Loucy (cell line): Measurements from ENCODE around the gene BPIFB3.

ENCODE experiments used
- H2AFZ ChIP-seq: fragments of 200-600 bp; sonication (generic); 2 replicates; pipeline ENCODE4 v1.6.0; 2016; ENCODE audit warnings: antibody characterized with exemption, mild to moderate bottlenecking, low read length, moderate library complexity
- H3F3A ChIP-seq: fragments of 200-600 bp; 2 replicates; pipeline ENCODE4 v1.6.0; 2016; ENCODE audit warnings: antibody characterized with exemption, low read depth, mild to moderate bottlenecking
- H3K27me3 ChIP-seq: fragments of 200-600 bp; sonication (generic); 2 replicates; pipeline ENCODE4 v1.6.1; 2014; ENCODE audit warnings: low read length, mild to moderate bottlenecking; ENCODE audit not compliant: insufficient read depth, poor library complexity, severe bottlenecking
- H3K36me3 ChIP-seq: fragments of 200-600 bp; sonication (generic); 2 replicates; pipeline ENCODE4 v1.6.1; 2016; ENCODE audit warnings: low read length; ENCODE audit not compliant: insufficient read depth
- H3K4me1 ChIP-seq: fragments of 200-600 bp; sonication (generic); 2 replicates; pipeline ENCODE4 v1.5.1; 2014; ENCODE audit warnings: low read length, mild to moderate bottlenecking; ENCODE audit not compliant: insufficient read depth, poor library complexity, severe bottlenecking
- H3K4me2 ChIP-seq: fragments of 200-600 bp; sonication (generic); 2 replicates; pipeline ENCODE4 v1.6.0; 2014; ENCODE audit warnings: antibody characterized with exemption, low read length, low read depth, mild to moderate bottlenecking; ENCODE audit not compliant: poor library complexity, severe bottlenecking
- H3K4me3 ChIP-seq: fragments of 200-600 bp; sonication (generic); 2 replicates; pipeline ENCODE4 v1.5.1; 2014; ENCODE audit warnings: low read length, mild to moderate bottlenecking, mixed read lengths; ENCODE audit not compliant: poor library complexity, severe bottlenecking
- H3K79me2 ChIP-seq: fragments of 200-600 bp; sonication (generic); 2 replicates; pipeline ENCODE4 v1.6.1; 2014; ENCODE audit warnings: low read length; ENCODE audit not compliant: insufficient read depth
- H3K9ac ChIP-seq: fragments of 200-600 bp; sonication (generic); 2 replicates; pipeline ENCODE4 v1.6.0; 2014; ENCODE audit warnings: mild to moderate bottlenecking, low read depth, low read length, moderate library complexity; ENCODE audit not compliant: poor library complexity, severe bottlenecking
- H3K9me2 ChIP-seq: fragments of 200-600 bp; sonication (generic); replicated peaks from 2 replicates; pipeline ENCODE4 v1.6.1; 2016; ENCODE audit warnings: low read depth, low read length, mixed read lengths
- H3K9me3 ChIP-seq: fragments of 200-600 bp; sonication (generic); 2 replicates; pipeline ENCODE4 v1.6.1; 2014; ENCODE audit warnings: mild to moderate bottlenecking, antibody characterized with exemption, low read length, low read depth; ENCODE audit not compliant: insufficient read depth
- H4K20me1 ChIP-seq: fragments of 200-600 bp; sonication (generic); 2 replicates; pipeline ENCODE4 v1.6.0; 2014; ENCODE audit warnings: antibody characterized with exemption, low read length, mild to moderate bottlenecking; ENCODE audit not compliant: insufficient read depth, poor library complexity, severe bottlenecking
- EZH2phosphoT487 ChIP-seq: fragments of 200-600 bp; IDR thresholded peaks from 2 replicates; pipeline ENCODE4 v1.6.1; 2018; ENCODE audit warnings: antibody characterized with exemption, mild to moderate bottlenecking, moderate library complexity, borderline replicate concordance
- TF ChIP-seq, protein P1 (sequence below): fragments of 200-600 bp; sonication (generic); conservative IDR thresholded peaks from 2 replicates; pipeline ENCODE4 v1.5.1; 2014; ENCODE audit warnings: mild to moderate bottlenecking, antibody characterized with exemption, low read length

The BPIFB3 gene

DNA sequence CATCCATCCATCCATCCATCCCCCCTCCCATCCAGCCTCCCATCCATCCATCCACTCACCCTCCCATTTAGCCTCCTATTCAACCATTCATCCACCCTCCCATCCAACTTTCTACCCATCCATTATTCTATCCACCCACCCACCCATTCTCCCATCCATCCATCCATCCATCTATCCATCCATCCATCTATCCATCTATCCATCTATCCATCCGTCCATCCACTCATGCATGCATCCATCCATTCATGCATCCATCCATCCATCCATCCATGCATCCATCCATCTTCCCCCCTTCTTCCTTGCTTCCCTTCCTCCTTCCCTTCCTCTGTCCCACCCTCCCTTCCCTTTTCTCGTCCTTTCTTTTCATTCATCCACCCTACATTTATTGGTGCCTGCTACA lies 21.0 kb downstream of the BPIFB3 start:
- Histone ChIP-seq H3K9me2 (no peaks in the 10 kb centered on the region), H3K36me3 (no peaks in the 10 kb centered on the region), H3K79me2 (no peaks in the 10 kb centered on the region), H4K20me1 (no peaks in the 10 kb centered on the region), H3K4me2 (no peak overlapping the region), H2AFZ (no peak overlapping the region), H3K9me3 (no peaks in the 10 kb centered on the region), H3K4me3 (no peak overlapping the region), H3K9ac (no peak overlapping the region), H3K27me3 (no peaks in the 10 kb centered on the region), H3F3A (no peaks in the 10 kb centered on the region), H3K4me1 (no peaks in the 10 kb centered on the region)
- TF ChIP-seq EZH2phosphoT487: no peak
- TF ChIP-seq, protein P1, sequence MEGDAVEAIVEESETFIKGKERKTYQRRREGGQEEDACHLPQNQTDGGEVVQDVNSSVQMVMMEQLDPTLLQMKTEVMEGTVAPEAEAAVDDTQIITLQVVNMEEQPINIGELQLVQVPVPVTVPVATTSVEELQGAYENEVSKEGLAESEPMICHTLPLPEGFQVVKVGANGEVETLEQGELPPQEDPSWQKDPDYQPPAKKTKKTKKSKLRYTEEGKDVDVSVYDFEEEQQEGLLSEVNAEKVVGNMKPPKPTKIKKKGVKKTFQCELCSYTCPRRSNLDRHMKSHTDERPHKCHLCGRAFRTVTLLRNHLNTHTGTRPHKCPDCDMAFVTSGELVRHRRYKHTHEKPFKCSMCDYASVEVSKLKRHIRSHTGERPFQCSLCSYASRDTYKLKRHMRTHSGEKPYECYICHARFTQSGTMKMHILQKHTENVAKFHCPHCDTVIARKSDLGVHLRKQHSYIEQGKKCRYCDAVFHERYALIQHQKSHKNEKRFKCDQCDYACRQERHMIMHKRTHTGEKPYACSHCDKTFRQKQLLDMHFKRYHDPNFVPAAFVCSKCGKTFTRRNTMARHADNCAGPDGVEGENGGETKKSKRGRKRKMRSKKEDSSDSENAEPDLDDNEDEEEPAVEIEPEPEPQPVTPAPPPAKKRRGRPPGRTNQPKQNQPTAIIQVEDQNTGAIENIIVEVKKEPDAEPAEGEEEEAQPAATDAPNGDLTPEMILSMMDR: no peak

DNA sequence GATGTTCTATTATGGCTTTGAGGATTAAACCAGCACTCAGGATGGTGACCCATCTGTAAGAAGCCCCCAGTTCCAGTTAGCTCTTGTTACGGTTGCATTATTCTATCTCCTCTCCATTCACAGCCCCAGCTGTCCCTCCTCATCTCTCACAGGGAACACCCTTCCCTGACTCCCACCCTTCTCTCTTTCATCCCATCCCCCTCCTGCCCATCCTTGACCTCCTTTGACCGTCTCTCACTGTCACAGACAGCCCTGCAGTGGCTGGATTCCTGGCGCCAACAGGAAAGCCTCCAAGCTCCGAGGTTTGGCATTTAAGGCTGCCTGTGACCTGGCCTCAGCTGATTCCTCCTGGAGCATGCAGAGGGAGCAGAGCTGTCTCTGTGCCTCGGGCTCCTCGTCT lies 21.6 kb downstream of the BPIFB3 start:
- Histone ChIP-seq H3K4me2 (no peak overlapping the region), H3K9ac (no peak overlapping the region), H3K27me3 (no peaks in the 10 kb centered on the region), H3K79me2 (no peaks in the 10 kb centered on the region), H3K4me1 (no peaks in the 10 kb centered on the region), H3K4me3 (no peak overlapping the region), H3K9me2 (no peaks in the 10 kb centered on the region), H3K9me3 (no peaks in the 10 kb centered on the region), H2AFZ (no peak overlapping the region), H3F3A (no peaks in the 10 kb centered on the region), H3K36me3 (no peaks in the 10 kb centered on the region), H4K20me1 (no peaks in the 10 kb centered on the region)
- TF ChIP-seq EZH2phosphoT487: no peak
- TF ChIP-seq, protein P1: no peak

DNA sequence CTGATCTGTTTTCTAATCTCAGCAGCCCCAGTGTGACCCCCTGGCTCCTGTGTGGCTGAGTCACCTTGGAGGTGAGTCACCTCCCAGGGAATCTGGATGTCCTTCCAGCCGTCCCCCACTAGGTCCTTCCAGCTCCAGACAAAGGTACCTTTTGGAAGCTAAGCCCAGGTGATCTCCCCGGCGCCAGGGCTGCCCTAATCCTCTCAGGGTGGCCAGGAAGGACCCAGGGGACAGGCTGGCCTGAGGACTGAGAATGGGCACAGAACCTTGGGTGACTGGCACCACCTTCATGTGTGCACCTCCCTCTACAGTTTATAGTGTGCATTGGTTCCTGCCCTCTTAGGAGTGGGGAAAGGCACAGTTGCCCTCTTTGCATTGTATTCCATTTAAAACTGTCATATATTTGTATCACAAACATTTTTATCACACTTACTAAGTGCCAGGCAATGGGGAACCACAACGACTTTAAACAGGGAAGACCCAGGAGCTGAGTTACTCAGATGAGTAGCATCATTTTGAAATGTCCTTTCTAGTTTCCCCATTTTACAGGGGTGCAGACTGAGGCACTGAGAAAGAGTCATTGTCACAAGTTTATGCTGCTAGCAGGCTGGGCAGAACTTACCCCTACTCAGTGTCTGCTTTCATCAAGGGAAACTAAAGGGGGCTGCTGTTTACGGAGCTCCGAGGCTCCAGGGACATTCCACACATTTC lies 23.1 kb downstream of the BPIFB3 start:
- TF ChIP-seq, protein P1: peak; percentile 82
- no peak for TF ChIP-seq EZH2phosphoT487
- Histone ChIP-seq H3K4me3 (no peak overlapping the region), H2AFZ (no peak overlapping the region), H3K9ac (no peak overlapping the region), H3F3A (no peaks in the 10 kb centered on the region), H3K4me1 (no peaks in the 10 kb centered on the region), H3K9me2 (no peaks in the 10 kb centered on the region), H3K36me3 (no peaks in the 10 kb centered on the region), H3K27me3 (no peaks in the 10 kb centered on the region), H3K9me3 (no peaks in the 10 kb centered on the region), H4K20me1 (no peaks in the 10 kb centered on the region), H3K4me2 (no peak overlapping the region), H3K79me2 (no peaks in the 10 kb centered on the region)
